NCI-H526 (cell line): ENCODE measurements around the gene ADAMTSL1.

Source experiments
- DNase-seq, 2 experiments: peaks; one replicate each; lab custom pipeline; 2025; lab: John Stamatoyannopoulos, UW

Gene ADAMTSL1

GRCh38 chr9:18666986-18667772, 193.2 kb downstream of the ADAMTSL1 start:
- DNase-seq: no peak

GRCh38 chr9:18668944-18669343, 195.0 kb downstream of the ADAMTSL1 start:
- no peak for DNase-seq

DNA sequence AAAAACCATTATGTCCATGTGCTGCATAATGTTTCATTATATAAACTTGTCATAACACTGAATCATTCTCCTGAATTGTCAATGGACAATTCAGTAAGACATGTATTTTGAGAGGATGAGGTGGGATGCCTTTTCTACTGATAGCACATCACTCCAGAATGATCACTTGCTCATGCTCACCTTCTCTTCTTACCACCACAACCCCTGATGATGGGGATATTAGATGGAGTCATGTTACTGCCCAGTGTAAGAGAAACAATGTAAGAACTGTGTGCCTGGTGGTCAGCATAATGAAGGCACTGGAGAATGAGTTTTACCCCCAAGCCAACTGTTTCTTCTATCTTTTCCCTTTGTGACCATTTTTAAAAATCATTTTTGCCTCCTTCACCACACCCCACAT, 198.8 kb downstream of the ADAMTSL1 start:
- no peak for DNase-seq

DNA sequence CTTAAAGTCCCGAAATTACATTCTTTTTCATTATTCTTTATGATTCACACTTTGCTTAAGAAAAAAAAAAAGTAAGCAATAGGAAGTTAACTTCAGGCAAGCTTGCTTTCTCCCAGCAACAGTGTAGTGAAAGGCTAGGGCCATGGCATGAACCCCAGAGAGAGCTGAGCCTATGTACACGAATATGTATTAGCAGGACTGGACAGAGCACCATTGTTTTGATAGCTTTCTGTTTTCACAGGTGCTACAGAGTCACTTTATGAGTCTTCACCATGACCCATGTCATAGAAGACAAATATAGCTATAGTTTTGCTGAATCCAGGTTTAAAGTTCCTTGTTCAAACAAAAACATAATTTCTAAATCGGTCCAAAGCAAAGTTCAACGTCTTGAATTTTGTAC, 199.2 kb downstream of the ADAMTSL1 start:
- DNase-seq: no peak

- DNase-seq: no peak
Observed at GRCh38 chr9:18675332-18675731, 201.4 kb downstream of the ADAMTSL1 start.

DNA sequence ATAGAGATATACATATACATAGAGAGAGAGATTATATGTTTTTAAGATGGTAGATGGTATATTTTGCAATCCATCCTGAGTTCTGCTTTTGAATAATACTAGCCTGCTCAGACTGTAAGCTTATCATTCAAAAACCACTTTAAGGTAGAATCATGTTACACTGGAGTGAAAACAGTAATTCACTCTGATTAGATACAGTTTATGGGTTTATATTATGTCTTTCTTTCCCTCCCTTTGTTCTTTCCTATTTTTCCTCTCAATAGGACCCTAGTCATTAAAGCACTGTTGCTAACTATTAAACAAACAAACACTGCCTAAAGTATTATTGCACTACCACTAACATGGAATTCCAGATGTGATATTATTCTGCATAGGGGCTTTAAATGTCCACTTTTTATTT, 202.0 kb downstream of the ADAMTSL1 start:
- DNase-seq: no peak

GRCh38 chr9:18676525-18676924, 202.6 kb downstream of the ADAMTSL1 start:
- DNase-seq: no peak

- DNase-seq: no peak
Observed at GRCh38 chr9:18678821-18679590, 205.1 kb downstream of the ADAMTSL1 start.

- DNase-seq: no peak
Observed at GRCh38 chr9:18682907-18683306, 209.0 kb downstream of the ADAMTSL1 start.

DNA sequence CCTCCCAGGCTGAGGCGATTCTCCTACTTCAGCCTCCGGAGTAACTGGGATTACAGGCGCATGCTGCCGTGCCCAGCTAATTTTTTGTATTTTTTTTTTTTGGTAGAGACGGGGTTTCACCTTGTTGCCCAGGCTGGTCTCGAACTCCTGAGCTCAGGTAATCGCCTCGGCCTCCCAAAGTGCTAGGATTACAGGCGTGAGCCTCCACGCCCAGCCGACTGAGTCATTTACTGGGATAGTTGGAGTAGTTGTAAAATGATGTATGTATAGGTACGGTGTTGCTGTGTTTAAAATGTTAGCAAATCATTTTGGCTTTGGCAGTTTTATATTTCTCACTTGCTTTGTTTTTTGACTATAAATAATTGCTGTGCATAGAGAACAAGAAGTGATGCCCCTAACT, 209.4 kb downstream of the ADAMTSL1 start:
- no peak for DNase-seq

GRCh38 chr9:18683851-18684250, 209.9 kb downstream of the ADAMTSL1 start:
- DNase-seq: no peak

GRCh38 chr9:18684593-18685317, 210.8 kb downstream of the ADAMTSL1 start:
- DNase-seq: no peak

GRCh38 chr9:18688581-18689565, 214.9 kb downstream of the ADAMTSL1 start:
- no peak for DNase-seq

GRCh38 chr9:18689921-18690320, 216.0 kb downstream of the ADAMTSL1 start:
- no peak for DNase-seq

GRCh38 chr9:18692268-18692667, 218.3 kb downstream of the ADAMTSL1 start:
- DNase-seq: no peak

GRCh38 chr9:18692962-18693361, 219.0 kb downstream of the ADAMTSL1 start:
- no peak for DNase-seq

GRCh38 chr9:18694959-18695668, 221.2 kb downstream of the ADAMTSL1 start:
- no peak for DNase-seq

DNA sequence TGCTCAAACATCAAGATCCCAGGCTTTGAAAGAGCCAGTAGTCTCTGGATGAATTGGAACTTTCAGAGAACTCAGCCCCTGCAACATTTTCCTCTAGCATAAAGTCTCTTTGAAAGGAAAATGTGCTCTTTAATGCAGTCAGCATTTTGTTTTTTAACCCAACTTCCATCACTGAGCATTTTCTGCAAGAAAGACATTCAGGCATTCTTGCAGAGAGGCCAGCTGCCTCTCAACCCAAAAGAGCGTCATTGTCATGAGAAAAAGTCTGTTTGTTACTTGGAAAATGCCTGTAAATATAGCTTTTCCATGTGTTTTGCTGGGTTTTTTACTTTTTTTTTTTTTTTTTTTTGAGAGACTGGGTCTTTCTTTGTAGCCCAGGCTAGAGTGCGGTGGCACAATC, 225.0 kb downstream of the ADAMTSL1 start:
- DNase-seq: no peak

- DNase-seq: no peak
Observed at GRCh38 chr9:18699764-18700163, 225.8 kb downstream of the ADAMTSL1 start.

- DNase-seq: no peak
Observed at GRCh38 chr9:18700714-18701113, 226.8 kb downstream of the ADAMTSL1 start.
